GM23338 (cell line): ENCODE measurements around the gene GPC6. TPM values are rescaled to one million over a fixed set of nuclear protein-coding genes. Genes with fewer than 3 reads are reported as not detected.

Source experiments
- ATAC-seq: fragments of 200-7000 bp; cut with Tn5 transposase; 3 replicates; pipeline ENCODE4 v1.9.1; 2020
- DNase-seq: peaks from one replicate; pipeline ENCODE4 v3.0.0-alpha.2; 2015; ENCODE audit warnings: low spot score
- H2AFZ ChIP-seq: fragments of 200-600 bp; sonication (generic); 2 replicates; pipeline ENCODE4 v1.8.0; 2016; ENCODE audit warnings: antibody characterized with exemption, mild to moderate bottlenecking, moderate library complexity
- H3F3A ChIP-seq: fragments of 200-600 bp; sonication (generic); replicated peaks from 2 replicates; pipeline ENCODE4 v1.8.0; 2017; ENCODE audit warnings: antibody characterized with exemption, mixed run types, low read depth
- H3K27ac ChIP-seq: fragments of 200-600 bp; sonication (generic); 2 replicates; pipeline ENCODE4 v1.6.1; 2016; ENCODE audit warnings: low read depth
- H3K27me3 ChIP-seq: fragments of 200-600 bp; sonication (generic); 2 replicates; pipeline ENCODE4 v1.8.0; 2016; ENCODE audit warnings: mild to moderate bottlenecking, mixed run types, moderate library complexity; ENCODE audit not compliant: insufficient read depth
- H3K36me3 ChIP-seq: fragments of 200-600 bp; sonication (generic); 2 replicates; pipeline ENCODE4 v1.8.0; 2016; ENCODE audit warnings: mild to moderate bottlenecking; ENCODE audit not compliant: insufficient read depth
- H3K4me1 ChIP-seq: fragments of 200-600 bp; sonication (generic); 2 replicates; pipeline ENCODE4 v1.8.0; 2016; ENCODE audit warnings: mild to moderate bottlenecking, moderate library complexity; ENCODE audit not compliant: insufficient read depth
- H3K4me2 ChIP-seq: fragments of 200-600 bp; sonication (generic); 2 replicates; pipeline ENCODE4 v1.7.1; 2017; ENCODE audit warnings: mixed run types
- H3K4me3 ChIP-seq: fragments of 200-600 bp; sonication (generic); 2 replicates; pipeline ENCODE4 v1.6.1; 2016; ENCODE audit warnings: mixed run types
- H3K79me2 ChIP-seq: fragments of 200-600 bp; sonication (generic); replicated peaks from 2 replicates; pipeline ENCODE4 v1.8.0; 2017; ENCODE audit warnings: mild to moderate bottlenecking; ENCODE audit not compliant: insufficient read depth
- H3K9me2 ChIP-seq: fragments of 200-600 bp; sonication (generic); 2 replicates; pipeline ENCODE4 v1.8.0; 2017; ENCODE audit not compliant: insufficient read depth
- H4K20me1 ChIP-seq: fragments of 200-600 bp; sonication (generic); replicated peaks from 2 replicates; pipeline ENCODE4 v1.8.0; 2017; ENCODE audit warnings: mild to moderate bottlenecking; ENCODE audit not compliant: insufficient read depth
- H3K27ac Mint-ChIP-seq: 2 replicates; pipeline ENCODE4 v1.8.0; 2020; ENCODE audit warnings: inconsistent platforms, mild to moderate bottlenecking, moderate library complexity, mixed read lengths
- H3K27me3 Mint-ChIP-seq: 3 replicates; pipeline ENCODE4 v1.8.0; 2022; ENCODE audit warnings: low read depth, mild to moderate bottlenecking, moderate library complexity, mixed read lengths, inconsistent platforms; ENCODE audit not compliant: insufficient read depth, poor library complexity
- H3K36me3 Mint-ChIP-seq: 3 replicates; pipeline ENCODE4 v1.8.0; 2021; ENCODE audit warnings: low read depth, mild to moderate bottlenecking, inconsistent platforms, moderate library complexity, mixed read lengths
- H3K4me1 Mint-ChIP-seq: 3 replicates; pipeline ENCODE4 v1.8.0; 2020; ENCODE audit warnings: mild to moderate bottlenecking, inconsistent platforms, mixed read lengths
- H3K4me3 Mint-ChIP-seq: 3 replicates; pipeline ENCODE4 v1.8.0; 2021; ENCODE audit warnings: moderate library complexity, mild to moderate bottlenecking, inconsistent platforms, mixed read lengths
- H3K9me3 Mint-ChIP-seq: 3 replicates; pipeline ENCODE4 v1.8.0; 2020; ENCODE audit warnings: moderate library complexity, mild to moderate bottlenecking, inconsistent platforms, mixed read lengths
- ETS1 ChIP-seq: IDR thresholded peaks from 2 replicates; pipeline ENCODE4 v1.6.1; 2016; ENCODE audit warnings: antibody characterized with exemption
- EZH2 ChIP-seq: fragments of 200-600 bp; sonication (generic); IDR thresholded peaks from one replicate; pipeline ENCODE4 v1.8.0; 2017; ENCODE audit warnings: antibody characterized with exemption, mild to moderate bottlenecking, low read depth; ENCODE audit not compliant: unreplicated experiment
- POLR2AphosphoS5 ChIP-seq: IDR thresholded peaks from 2 replicates; pipeline ENCODE4 v1.6.1; 2016; ENCODE audit warnings: antibody characterized with exemption, low read depth
- STAT1 ChIP-seq: IDR thresholded peaks from one replicate; pipeline ENCODE4 v1.6.1; 2016; ENCODE audit warnings: antibody characterized with exemption; ENCODE audit not compliant: unreplicated experiment
- ZNF114 ChIP-seq: fragments of 250-450 bp; sonication (Bioruptor Pico); IDR thresholded peaks from 2 replicates; pipeline ENCODE4 v1.5.0; 2020; ENCODE audit warnings: mild to moderate bottlenecking, moderate library complexity
- ZNF462 ChIP-seq: fragments of 250-450 bp; sonication (Bioruptor Pico); IDR thresholded peaks from 2 replicates; pipeline ENCODE4 v1.5.0; 2020; ENCODE audit warnings: mild to moderate bottlenecking, moderate library complexity
- polyA plus RNA-seq: library from polyadenylated mRNA; unstranded; fragments of >200 nt; fragmentation: Nextera tagmentation; extraction: Ambion mirVana; gene quantifications from 2 replicates; pipeline ENCODE4 v1.2.1, GENCODE V29; 2016
- total RNA-seq: library from RNA; depleted of rRNA; stranded (reverse); fragments of >200 nt; shearing (Covaris generic); gene quantifications from 2 replicates; pipeline ENCODE4 v1.2.3, GENCODE V29; 2014

The GPC6 gene
- total and polyA plus RNA-seq, 2 experiments from 2014 or later = 6.4 to 28.6 TPM

GRCh38 chr13:93377196-93377595, 150.6 kb downstream of the GPC6 start:
- Histone ChIP-seq H3K4me1 (no peaks in the 10 kb centered on the region), H3K79me2 (peaks cover 19% of the 10 kb centered on the region), H3F3A (no peaks in the 10 kb centered on the region), H3K4me3 (no peak overlapping the region), H3K9me2 (no peaks in the 10 kb centered on the region), H3K4me2 (no peak overlapping the region), H3K27me3 (no peaks in the 10 kb centered on the region), H4K20me1 (no peaks in the 10 kb centered on the region; the same call in 1 of the 2 replicates), H3K27ac (no peak overlapping the region), H3K36me3 (no peaks in the 10 kb centered on the region), H2AFZ (no peak overlapping the region)
- no peak for ATAC-seq
- Mint-ChIP-seq H3K9me3 (no peaks in the 10 kb centered on the region), H3K27ac (peak overlapping the region; percentile 24), H3K4me3 (no peak overlapping the region), H3K36me3 (no peaks in the 10 kb centered on the region), H3K4me1 (peaks cover 13% of the 10 kb centered on the region), H3K27me3 (peaks cover 1% of the 10 kb centered on the region)
- DNase-seq = no peak
- TF ChIP-seq ZNF462 (CRISPR knock-in tag) (no peak), EZH2 (no peak), ZNF114 (CRISPR knock-in tag) (no peak), ETS1 (no peak), STAT1 (no peak), POLR2AphosphoS5 (no peak)
